Measurements from ENCODE around the gene DGKB.

DNA sequence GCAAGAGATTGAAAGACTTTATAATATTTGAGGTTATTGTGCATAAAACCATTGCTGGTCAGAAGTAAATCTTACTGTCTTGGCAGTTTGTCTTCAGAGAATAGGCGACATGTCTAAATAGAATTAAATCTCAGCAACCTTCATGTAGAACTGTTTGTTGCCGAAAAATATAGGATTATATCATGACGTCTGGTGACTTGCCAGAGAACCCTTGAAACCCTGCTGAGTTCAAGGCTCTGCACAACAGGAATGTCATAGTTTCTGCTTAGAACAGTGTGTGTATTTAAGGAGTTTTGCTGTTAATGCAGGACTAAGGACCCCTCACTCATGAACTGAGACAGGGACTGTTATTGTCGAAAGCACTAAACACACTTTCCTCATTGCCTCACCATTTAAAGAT is 706.7 kb downstream of the DGKB start:
- TF ChIP-seq, protein P1, sequence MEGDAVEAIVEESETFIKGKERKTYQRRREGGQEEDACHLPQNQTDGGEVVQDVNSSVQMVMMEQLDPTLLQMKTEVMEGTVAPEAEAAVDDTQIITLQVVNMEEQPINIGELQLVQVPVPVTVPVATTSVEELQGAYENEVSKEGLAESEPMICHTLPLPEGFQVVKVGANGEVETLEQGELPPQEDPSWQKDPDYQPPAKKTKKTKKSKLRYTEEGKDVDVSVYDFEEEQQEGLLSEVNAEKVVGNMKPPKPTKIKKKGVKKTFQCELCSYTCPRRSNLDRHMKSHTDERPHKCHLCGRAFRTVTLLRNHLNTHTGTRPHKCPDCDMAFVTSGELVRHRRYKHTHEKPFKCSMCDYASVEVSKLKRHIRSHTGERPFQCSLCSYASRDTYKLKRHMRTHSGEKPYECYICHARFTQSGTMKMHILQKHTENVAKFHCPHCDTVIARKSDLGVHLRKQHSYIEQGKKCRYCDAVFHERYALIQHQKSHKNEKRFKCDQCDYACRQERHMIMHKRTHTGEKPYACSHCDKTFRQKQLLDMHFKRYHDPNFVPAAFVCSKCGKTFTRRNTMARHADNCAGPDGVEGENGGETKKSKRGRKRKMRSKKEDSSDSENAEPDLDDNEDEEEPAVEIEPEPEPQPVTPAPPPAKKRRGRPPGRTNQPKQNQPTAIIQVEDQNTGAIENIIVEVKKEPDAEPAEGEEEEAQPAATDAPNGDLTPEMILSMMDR (IDR thresholded peaks at IDR 0.05) = no peak
- no peak for TF ChIP-seq POLR2A (IDR thresholded peaks at IDR 0.05)
